Measurements from ENCODE around the gene CAPZB.

DNA sequence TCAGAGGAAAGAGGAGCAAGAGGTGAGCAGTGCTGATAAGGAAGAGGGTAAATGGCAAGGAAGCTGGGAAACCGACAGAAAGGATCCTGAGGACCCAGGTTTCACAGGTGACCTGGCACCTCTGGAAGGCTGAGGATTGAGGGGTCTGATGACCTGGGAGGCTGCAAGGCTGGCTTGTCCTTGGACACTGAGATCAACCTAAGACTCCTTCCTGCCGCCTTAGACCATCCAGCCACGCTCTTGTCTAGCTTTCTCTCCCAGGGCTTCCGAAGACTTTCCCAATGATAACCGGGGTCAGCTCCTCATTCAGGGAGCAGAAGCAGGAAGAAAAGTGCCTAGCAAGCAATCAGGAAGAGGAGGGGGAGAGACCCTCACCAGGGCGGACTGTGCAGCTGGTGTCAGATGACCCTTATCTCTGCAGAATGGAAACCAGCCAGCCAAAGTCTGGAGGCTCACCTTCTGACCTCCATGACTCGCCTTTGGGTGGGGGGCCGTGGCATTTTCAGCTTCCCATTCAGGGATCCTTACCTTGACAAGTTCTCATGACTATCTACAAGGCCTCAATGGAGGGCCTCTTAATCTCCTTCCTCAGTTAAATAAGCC is 77.7 kb downstream of the CAPZB start:
- no peak for TF ChIP-seq EZH2 (IDR thresholded peaks at IDR 0.05)
- TF ChIP-seq POLR2AphosphoS5 (IDR thresholded peaks at IDR 0.05; ENCODE audit: borderline replicate concordance, low read depth, low read length): no peak

All from SK-N-MC (cell line).